Mucosa of stomach (tissue), 1 donor: ENCODE measurements around the gene DDX39A.

Experiments
- H3K27me3 ChIP-seq: one replicate; pipeline ENCODE4 v1.7.0; 2013; ENCODE audit warnings: mild to moderate bottlenecking, low read length; ENCODE audit not compliant: control insufficient read depth, insufficient read depth
- H3K36me3 ChIP-seq: one replicate; pipeline ENCODE4 v1.7.0; 2013; ENCODE audit warnings: low read length; ENCODE audit not compliant: control insufficient read depth, insufficient read depth
- H3K4me1 ChIP-seq: one replicate; pipeline ENCODE4 v1.7.0; 2013; ENCODE audit warnings: mild to moderate bottlenecking, low read length; ENCODE audit not compliant: control insufficient read depth, insufficient read depth
- H3K4me3 ChIP-seq: one replicate; pipeline ENCODE4 v1.7.0; 2013; ENCODE audit warnings: low read length
- H3K9ac ChIP-seq: one replicate; pipeline ENCODE4 v1.7.0; 2013; ENCODE audit warnings: mild to moderate bottlenecking, low read length, moderate library complexity
- H3K9me3 ChIP-seq: one replicate; pipeline ENCODE4 v1.7.0; 2013; ENCODE audit warnings: mild to moderate bottlenecking, low read length, moderate library complexity; ENCODE audit not compliant: control insufficient read depth
- donor health status: Pancreatic carcinoma.

DDX39A gene

GRCh38 chr19:14411161-14411937 is 7.8 kb downstream of the DDX39A start:
- no peaks in the 10 kb centered on the region for H3K9me3 ChIP-seq
- no peak overlapping the region for H3K9ac ChIP-seq
- H3K36me3 ChIP-seq: peaks cover 44% of the 10 kb centered on the region
- H3K4me3 ChIP-seq: no peak overlapping the region
- no peaks in the 10 kb centered on the region for H3K27me3 ChIP-seq
- H3K4me1 ChIP-seq: peaks cover 42% of the 10 kb centered on the region

GRCh38 chr19:14410091-14411051 is 8.8 kb downstream of the DDX39A start:
- Histone ChIP-seq H3K36me3 (peaks cover 44% of the 10 kb centered on the region), H3K9me3 (no peaks in the 10 kb centered on the region), H3K27me3 (no peaks in the 10 kb centered on the region)

DNA sequence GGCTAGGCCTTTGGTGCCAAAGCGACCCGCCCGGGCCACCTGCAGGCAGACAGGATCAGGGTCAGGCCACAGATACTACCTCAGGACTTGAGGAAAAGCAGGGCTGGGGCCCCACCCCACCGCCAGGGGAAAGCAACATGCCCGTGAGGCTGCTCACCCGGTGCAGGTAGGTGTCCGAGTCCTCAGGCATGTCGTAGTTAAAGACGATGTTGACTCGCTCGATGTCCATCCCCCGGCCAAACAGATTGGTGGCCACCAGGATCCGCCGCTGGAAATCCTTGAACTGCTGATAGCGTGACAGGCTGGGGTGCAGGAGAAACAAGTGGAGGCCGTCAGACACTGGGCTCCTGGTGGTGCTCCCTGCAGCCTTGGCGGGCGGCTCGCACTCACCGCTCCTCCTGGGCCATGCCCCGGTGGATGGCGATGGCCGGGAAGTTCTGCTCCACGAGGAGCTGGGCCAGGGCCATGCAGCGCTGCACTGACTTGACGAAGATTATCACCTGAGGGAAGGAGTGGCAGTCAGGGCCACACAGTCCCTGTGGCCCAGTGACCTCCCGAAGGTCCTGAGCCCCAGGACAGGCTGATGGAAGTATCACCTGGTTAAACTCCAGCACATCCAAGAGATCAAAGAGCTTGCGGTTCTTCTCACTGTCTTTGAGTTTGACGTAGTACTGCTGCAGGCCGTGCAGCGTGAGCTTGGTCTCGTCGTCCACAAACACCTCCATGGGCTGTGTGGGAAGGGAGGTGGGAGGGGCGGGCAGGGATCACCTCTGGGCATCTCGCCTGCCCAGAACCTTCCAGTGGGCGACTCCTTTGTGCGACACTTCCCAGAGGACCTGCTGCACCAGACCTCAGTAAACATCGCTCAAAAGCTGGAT is 9.8 kb downstream of the DDX39A start:
- Histone ChIP-seq H3K4me1 (peaks cover 44% of the 10 kb centered on the region), H3K4me3 (no peak overlapping the region), H3K36me3 (peaks cover 44% of the 10 kb centered on the region), H3K9me3 (no peaks in the 10 kb centered on the region), H3K9ac (no peak overlapping the region), H3K27me3 (no peaks in the 10 kb centered on the region)

More at GRCh38 chr19:14410091-14411051, 8.8 kb downstream of the DDX39A start:
- Histone ChIP-seq H3K9ac (no peak overlapping the region), H3K4me1 (peaks cover 44% of the 10 kb centered on the region), H3K4me3 (no peak overlapping the region)

- H3K9me3 ChIP-seq: no peaks in the 10 kb centered on the region
- H3K9ac ChIP-seq: no peak overlapping the region
- H3K4me1 ChIP-seq: peaks cover 40% of the 10 kb centered on the region
- no peaks in the 10 kb centered on the region for H3K27me3 ChIP-seq
- no peak overlapping the region for H3K4me3 ChIP-seq
- H3K36me3 ChIP-seq: peaks cover 44% of the 10 kb centered on the region
Observed at GRCh38 chr19:14408491-14409145, 10.5 kb downstream of the DDX39A start.

DNA sequence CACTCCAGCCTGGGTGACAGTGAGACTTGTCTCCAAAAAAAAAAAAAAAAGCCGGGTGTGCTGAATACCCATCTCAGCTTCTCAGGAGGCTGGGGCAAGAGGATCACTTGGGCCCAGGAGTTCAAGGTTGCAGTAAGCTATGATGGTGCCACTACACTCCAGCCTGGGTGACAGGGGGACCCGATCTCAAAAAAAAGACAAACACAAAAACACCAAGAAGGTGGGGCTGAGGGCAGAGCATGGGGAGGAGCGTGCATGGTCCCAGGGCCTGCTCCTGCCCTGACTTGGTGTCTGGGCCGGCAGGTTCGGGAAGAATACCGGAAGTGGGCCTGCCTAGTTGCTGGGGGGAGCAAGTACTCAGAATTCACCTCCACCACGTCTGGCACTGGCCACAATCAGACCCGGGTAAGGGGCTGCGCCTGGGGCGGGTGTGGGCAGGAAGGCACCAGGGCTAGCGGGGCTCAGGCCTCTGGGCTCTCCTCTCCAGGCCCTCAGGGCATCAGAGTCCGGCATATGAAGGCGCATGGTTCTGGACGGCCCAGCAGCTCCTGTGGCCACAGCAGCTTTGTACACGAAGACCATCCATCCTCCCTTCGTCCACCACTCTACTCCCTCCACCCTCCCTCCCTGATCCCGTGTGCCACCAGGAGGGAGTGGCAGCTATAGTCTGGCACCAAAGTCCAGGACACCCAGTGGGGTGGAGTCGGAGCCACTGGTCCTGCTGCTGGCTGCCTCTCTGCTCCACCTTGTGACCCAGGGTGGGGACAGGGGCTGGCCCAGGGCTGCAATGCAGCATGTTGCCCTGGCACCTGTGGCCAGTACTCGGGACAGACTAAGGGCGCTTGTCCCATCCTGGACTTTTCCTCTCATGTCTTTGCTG is 11.3 kb downstream of the DDX39A start:
- Histone ChIP-seq H3K27me3 (no peaks in the 10 kb centered on the region), H3K9ac (no peak overlapping the region)

GRCh38 chr19:14406645-14407401 is 12.3 kb downstream of the DDX39A start:
- Histone ChIP-seq H3K9me3 (no peaks in the 10 kb centered on the region), H3K9ac (no peak overlapping the region), H3K27me3 (no peaks in the 10 kb centered on the region), H3K4me1 (peaks cover 34% of the 10 kb centered on the region), H3K36me3 (peaks cover 44% of the 10 kb centered on the region), H3K4me3 (no peak overlapping the region)

More for the DNA sequence above, 11.3 kb downstream of the DDX39A start:
- H3K9me3 ChIP-seq: no peaks in the 10 kb centered on the region
- no peak overlapping the region for H3K4me3 ChIP-seq
- H3K4me1 ChIP-seq: peaks cover 38% of the 10 kb centered on the region
- peaks cover 44% of the 10 kb centered on the region for H3K36me3 ChIP-seq

DNA sequence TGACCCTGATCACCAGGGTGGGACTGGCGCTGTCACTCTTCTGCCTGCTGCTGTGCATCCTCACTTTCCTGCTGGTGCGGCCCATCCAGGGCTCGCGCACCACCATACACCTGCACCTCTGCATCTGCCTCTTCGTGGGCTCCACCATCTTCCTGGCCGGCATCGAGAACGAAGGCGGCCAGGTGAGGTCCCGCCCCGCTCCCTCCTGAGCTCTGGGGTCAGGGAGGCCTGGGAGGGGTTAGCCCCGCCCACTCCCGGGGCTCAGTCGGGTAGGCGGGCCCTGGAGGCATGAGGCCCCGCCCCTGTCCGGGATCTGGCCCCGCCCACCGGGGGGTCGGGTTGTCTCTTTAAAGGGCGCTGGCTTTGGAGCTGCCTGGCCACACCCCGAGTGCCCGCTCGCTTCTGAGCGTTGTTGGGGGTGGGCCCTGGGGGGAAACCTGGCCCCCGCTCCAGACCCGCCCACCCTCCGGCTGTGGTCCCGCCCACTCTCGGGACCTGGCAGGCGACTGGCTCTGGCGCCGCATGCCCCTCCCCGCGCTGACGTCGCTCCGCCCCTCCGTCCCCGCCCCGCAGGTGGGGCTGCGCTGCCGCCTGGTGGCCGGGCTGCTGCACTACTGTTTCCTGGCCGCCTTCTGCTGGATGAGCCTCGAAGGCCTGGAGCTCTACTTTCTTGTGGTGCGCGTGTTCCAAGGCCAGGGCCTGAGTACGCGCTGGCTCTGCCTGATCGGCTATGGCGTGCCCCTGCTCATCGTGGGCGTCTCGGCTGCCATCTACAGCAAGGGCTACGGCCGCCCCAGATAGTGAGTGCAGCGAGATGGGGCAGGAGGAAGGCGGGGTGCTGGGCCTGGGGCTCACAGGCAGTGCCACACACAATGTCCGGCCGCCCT is 13.1 kb downstream of the DDX39A start:
- no peak overlapping the region for H3K4me3 ChIP-seq
- H3K36me3 ChIP-seq: peaks cover 36% of the 10 kb centered on the region
- H3K9me3 ChIP-seq: no peaks in the 10 kb centered on the region
- H3K27me3 ChIP-seq: no peaks in the 10 kb centered on the region
- H3K4me1 ChIP-seq: peaks cover 34% of the 10 kb centered on the region
- no peak overlapping the region for H3K9ac ChIP-seq

DNA sequence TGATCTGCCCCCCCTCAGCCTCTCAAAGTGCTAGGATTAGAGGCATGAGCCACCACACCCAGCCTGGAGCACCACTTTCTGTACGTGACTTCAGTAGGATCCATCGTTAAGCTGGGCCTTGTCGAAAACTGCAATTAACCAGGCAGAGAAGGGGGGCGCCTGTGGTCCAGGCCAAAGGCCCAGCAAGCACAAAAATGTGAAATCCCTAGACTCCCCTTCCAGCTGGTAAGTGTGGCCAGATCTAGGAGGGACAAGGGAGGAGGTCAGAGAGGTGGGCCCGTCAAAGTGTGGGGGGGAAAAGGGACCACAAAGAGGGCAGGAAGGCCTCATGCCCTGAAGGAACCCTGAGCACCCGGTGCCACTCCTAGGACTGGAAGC is 13.8 kb downstream of the DDX39A start:
- peaks cover 34% of the 10 kb centered on the region for H3K4me1 ChIP-seq
- H3K4me3 ChIP-seq: no peak overlapping the region
- H3K9ac ChIP-seq: no peak overlapping the region
- no peaks in the 10 kb centered on the region for H3K27me3 ChIP-seq
- H3K36me3 ChIP-seq: peaks cover 29% of the 10 kb centered on the region
- no peaks in the 10 kb centered on the region for H3K9me3 ChIP-seq

DNA sequence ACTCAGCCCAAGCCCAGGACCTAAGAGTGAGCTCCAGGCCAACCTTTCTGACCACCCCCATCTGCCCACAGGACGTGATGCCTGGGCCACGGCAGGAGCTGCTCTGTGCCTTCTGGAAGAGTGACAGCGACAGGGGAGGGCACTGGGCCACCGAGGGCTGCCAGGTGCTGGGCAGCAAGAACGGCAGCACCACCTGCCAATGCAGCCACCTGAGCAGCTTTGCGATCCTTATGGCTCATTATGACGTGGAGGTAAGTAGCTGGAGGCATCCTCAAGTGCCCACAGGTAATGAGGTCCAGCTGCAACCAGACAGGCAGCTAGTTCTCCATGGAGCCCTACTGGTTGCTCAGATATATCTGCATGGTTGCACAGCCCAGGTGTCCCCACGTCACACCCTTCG is 14.8 kb downstream of the DDX39A start:
- Histone ChIP-seq H3K27me3 (no peaks in the 10 kb centered on the region), H3K9me3 (no peaks in the 10 kb centered on the region), H3K4me1 (peaks cover 31% of the 10 kb centered on the region), H3K36me3 (peaks cover 20% of the 10 kb centered on the region), H3K9ac (no peak overlapping the region), H3K4me3 (no peak overlapping the region)
